SK-N-SH (cell line): ENCODE results near the gene GPATCH1.

ENCODE experiments used
- CTCF ChIP-seq: fragments of 200-600 bp; sonication (generic); IDR thresholded peaks from 2 replicates; pipeline ENCODE4 v1.6.1; 2017; ENCODE audit warnings: antibody characterized with exemption, mild to moderate bottlenecking, moderate library complexity
- FOXJ3 ChIP-seq: sonication (generic); formaldehyde crosslinking; IDR thresholded peaks from 2 replicates; pipeline ENCODE4 v1.5.1; 2020; ENCODE audit warnings: mild to moderate bottlenecking, missing genetic modification reagents
- GABPA ChIP-seq: IDR thresholded peaks from 2 replicates; pipeline ENCODE4 v1.4.0; 2012; ENCODE audit warnings: low read depth, mild to moderate bottlenecking
- JUND ChIP-seq: IDR thresholded peaks from 2 replicates; pipeline ENCODE4 v1.4.0; 2012
- NRF1 ChIP-seq: IDR thresholded peaks from 2 replicates; pipeline ENCODE4 v1.6.1; 2012; ENCODE audit warnings: low read depth, mild to moderate bottlenecking, low read length
- USF2 ChIP-seq: fragments of 150-350 bp; IDR thresholded peaks from 2 replicates; pipeline ENCODE4 v1.6.1; 2017; ENCODE audit warnings: antibody characterized with exemption, low read length, low read depth, borderline replicate concordance

GRCh38 chr19:33158365-33158764 is 77.4 kb downstream of the GPATCH1 start:
- no peak for TF ChIP-seq GABPA
- TF ChIP-seq USF2 = no peak
- no peak for TF ChIP-seq NRF1
- TF ChIP-seq JUND = no peak
- TF ChIP-seq FOXJ3 (CRISPR knock-in tag) = no peak
- no peak for TF ChIP-seq CTCF
